SK-N-SH (cell line): ENCODE data around the gene OR10A3.

Experiments used
- CTCF ChIP-seq: fragments of 200-600 bp; sonication (generic); IDR thresholded peaks from 2 replicates; pipeline ENCODE4 v1.6.1; 2017; ENCODE audit warnings: antibody characterized with exemption, mild to moderate bottlenecking, moderate library complexity
- EZH2phosphoT487 ChIP-seq: fragments of 200-600 bp; sonication (generic); IDR thresholded peaks from 2 replicates; pipeline ENCODE4 v1.6.1; 2017; ENCODE audit warnings: low read depth, mixed run types, mild to moderate bottlenecking, antibody characterized with exemption, moderate library complexity, borderline replicate concordance
- MAX ChIP-seq: IDR thresholded peaks from 2 replicates; pipeline ENCODE4 v1.4.0; 2012; ENCODE audit warnings: low read depth
- RAD21 ChIP-seq: IDR thresholded peaks from 2 replicates; pipeline ENCODE4 v1.6.1; 2012; ENCODE audit warnings: mild to moderate bottlenecking, low read length
- RFX5 ChIP-seq: IDR thresholded peaks from 2 replicates; pipeline ENCODE4 v1.6.1; 2012; ENCODE audit warnings: mild to moderate bottlenecking, improper control_type of control experiment, low read length
- TCF12 ChIP-seq: IDR thresholded peaks from 2 replicates; pipeline ENCODE4 v1.4.0; 2012

GRCh38 chr11:7899418-7899817 is 42.1 kb downstream of the OR10A3 start:
- TF ChIP-seq MAX (no peak), TCF12 (no peak), RAD21 (no peak), RFX5 (no peak), CTCF (no peak), EZH2phosphoT487 (no peak)
